KMS-11 (cell line): ENCODE results near the gene ECSCR.
A peak's percentile ranks its signal among the peaks of the same experiment; 100 is the strongest.
"Not testable (repeated sequence)": the region's sequence is repeated elsewhere in the genome, so short reads cannot be mapped to it uniquely, and the experiment has no call there.

ENCODE experiments used
- H2AFZ ChIP-seq: fragments of 200-600 bp; sonication (generic); 2 replicates; pipeline ENCODE4 v1.6.1; 2016; ENCODE audit warnings: antibody characterized with exemption, mixed run types, low read depth
- H3K27ac ChIP-seq: fragments of 200-600 bp; sonication (generic); 2 replicates; pipeline ENCODE4 v1.6.1; 2016; ENCODE audit warnings: mild to moderate bottlenecking, mixed run types
- H3K27me3 ChIP-seq: fragments of 200-600 bp; sonication (generic); 2 replicates; pipeline ENCODE4 v1.6.1; 2017; ENCODE audit warnings: mild to moderate bottlenecking, low read depth, mixed run types, moderate library complexity; ENCODE audit not compliant: insufficient read depth
- H3K36me3 ChIP-seq: fragments of 200-600 bp; sonication (generic); 2 replicates; pipeline ENCODE4 v1.6.1; 2017; ENCODE audit warnings: mild to moderate bottlenecking, mixed run types; ENCODE audit not compliant: insufficient read depth
- H3K4me1 ChIP-seq: fragments of 200-600 bp; sonication (generic); 2 replicates; pipeline ENCODE4 v1.6.1; 2016; ENCODE audit warnings: mild to moderate bottlenecking, low read depth, mixed run types; ENCODE audit not compliant: poor library complexity, severe bottlenecking
- H3K4me2 ChIP-seq: fragments of 200-600 bp; sonication (generic); 2 replicates; pipeline ENCODE4 v1.7.0; 2016; ENCODE audit warnings: mild to moderate bottlenecking, mixed run types
- H3K4me3 ChIP-seq: fragments of 200-600 bp; sonication (generic); IDR thresholded peaks from 2 replicates; pipeline ENCODE4 v1.6.1; 2017; ENCODE audit warnings: low read depth, low read length, mixed read lengths; ENCODE audit not compliant: insufficient read depth
- H3K79me2 ChIP-seq: fragments of 200-600 bp; sonication (generic); 2 replicates; pipeline ENCODE4 v1.6.1; 2016; ENCODE audit warnings: low read depth, mixed run types; ENCODE audit not compliant: insufficient read depth
- H3K9ac ChIP-seq: fragments of 200-600 bp; sonication (generic); 2 replicates; pipeline ENCODE4 v1.6.1; 2016; ENCODE audit warnings: mild to moderate bottlenecking, mixed run types
- H4K20me1 ChIP-seq: fragments of 200-600 bp; sonication (generic); 2 replicates; pipeline ENCODE4 v1.6.1; 2016; ENCODE audit warnings: mild to moderate bottlenecking, mixed run types; ENCODE audit not compliant: insufficient read depth
- TF ChIP-seq, protein P1 (sequence below): fragments of 200-600 bp; sonication (generic); conservative IDR thresholded peaks from 2 replicates; pipeline ENCODE4 v1.6.1; 2017; ENCODE audit warnings: low read depth, mild to moderate bottlenecking, antibody characterized with exemption, low read length, moderate library complexity, mixed read lengths

The ECSCR gene

DNA sequence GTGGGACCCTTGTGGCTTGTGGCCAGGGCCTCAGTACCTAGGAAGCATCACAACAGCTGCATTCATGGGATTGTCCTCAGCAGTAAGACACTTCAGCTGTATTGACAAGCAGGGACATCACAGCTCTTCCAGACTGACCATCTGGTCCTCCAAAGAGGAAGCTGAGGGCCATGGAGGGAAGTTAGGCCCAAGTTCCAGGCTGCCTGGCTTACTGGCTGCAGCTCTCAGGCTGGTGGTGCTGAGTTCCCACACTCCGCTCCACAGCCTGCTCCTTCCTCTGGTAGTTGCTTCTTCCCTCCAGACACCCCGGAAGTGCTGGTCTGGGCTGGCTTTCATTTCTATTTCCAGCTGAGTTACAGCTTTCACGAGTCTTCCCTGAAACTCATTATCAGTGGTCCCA lies 25.7 kb upstream of the ECSCR start:
- no peaks in the 10 kb centered on the region for H3K36me3 ChIP-seq
- H3K79me2 ChIP-seq = no peaks in the 10 kb centered on the region
- no peaks in the 10 kb centered on the region for H3K27me3 ChIP-seq
- no peaks in the 10 kb centered on the region for H4K20me1 ChIP-seq
- no peak overlapping the region for H3K4me3 ChIP-seq
- no peak overlapping the region for H3K27ac ChIP-seq
- H3K9ac ChIP-seq = no peak overlapping the region
- H3K4me1 ChIP-seq = peaks cover 4% of the 10 kb centered on the region
- H3K4me2 ChIP-seq = no peak overlapping the region
- H2AFZ ChIP-seq = no peak overlapping the region
- TF ChIP-seq, protein P1, sequence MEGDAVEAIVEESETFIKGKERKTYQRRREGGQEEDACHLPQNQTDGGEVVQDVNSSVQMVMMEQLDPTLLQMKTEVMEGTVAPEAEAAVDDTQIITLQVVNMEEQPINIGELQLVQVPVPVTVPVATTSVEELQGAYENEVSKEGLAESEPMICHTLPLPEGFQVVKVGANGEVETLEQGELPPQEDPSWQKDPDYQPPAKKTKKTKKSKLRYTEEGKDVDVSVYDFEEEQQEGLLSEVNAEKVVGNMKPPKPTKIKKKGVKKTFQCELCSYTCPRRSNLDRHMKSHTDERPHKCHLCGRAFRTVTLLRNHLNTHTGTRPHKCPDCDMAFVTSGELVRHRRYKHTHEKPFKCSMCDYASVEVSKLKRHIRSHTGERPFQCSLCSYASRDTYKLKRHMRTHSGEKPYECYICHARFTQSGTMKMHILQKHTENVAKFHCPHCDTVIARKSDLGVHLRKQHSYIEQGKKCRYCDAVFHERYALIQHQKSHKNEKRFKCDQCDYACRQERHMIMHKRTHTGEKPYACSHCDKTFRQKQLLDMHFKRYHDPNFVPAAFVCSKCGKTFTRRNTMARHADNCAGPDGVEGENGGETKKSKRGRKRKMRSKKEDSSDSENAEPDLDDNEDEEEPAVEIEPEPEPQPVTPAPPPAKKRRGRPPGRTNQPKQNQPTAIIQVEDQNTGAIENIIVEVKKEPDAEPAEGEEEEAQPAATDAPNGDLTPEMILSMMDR = no peak

DNA sequence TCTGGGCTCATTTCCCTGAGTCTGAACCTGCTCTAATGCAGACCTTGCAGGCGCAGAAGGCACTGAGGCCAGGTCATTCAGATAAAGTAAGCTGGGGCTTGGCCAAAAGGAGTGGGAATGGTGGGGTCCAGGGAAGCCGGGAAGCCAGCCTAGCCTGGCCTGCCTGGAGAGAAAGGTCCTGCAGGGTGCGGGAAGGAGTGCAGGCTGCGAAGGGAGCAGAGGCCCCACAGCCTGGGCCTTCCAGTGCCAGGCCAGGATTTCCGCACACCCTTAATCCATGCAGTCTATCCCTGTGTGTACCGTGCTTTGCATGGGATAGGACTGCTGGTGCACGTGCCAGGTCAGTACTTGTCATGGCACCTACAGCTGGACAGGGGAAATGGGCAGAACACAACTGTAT lies 23.7 kb upstream of the ECSCR start:
- no peaks in the 10 kb centered on the region for H3K27me3 ChIP-seq
- no peaks in the 10 kb centered on the region for H4K20me1 ChIP-seq
- no peaks in the 10 kb centered on the region for H3K36me3 ChIP-seq
- no peak overlapping the region for H3K4me2 ChIP-seq
- H3K9ac ChIP-seq = no peak overlapping the region
- no peaks in the 10 kb centered on the region for H3K79me2 ChIP-seq
- no peak overlapping the region for H3K4me3 ChIP-seq
- TF ChIP-seq, protein P1 = no peak
- no peak overlapping the region for H3K27ac ChIP-seq
- H2AFZ ChIP-seq = no peak overlapping the region
- peaks cover 22% of the 10 kb centered on the region for H3K4me1 ChIP-seq

DNA sequence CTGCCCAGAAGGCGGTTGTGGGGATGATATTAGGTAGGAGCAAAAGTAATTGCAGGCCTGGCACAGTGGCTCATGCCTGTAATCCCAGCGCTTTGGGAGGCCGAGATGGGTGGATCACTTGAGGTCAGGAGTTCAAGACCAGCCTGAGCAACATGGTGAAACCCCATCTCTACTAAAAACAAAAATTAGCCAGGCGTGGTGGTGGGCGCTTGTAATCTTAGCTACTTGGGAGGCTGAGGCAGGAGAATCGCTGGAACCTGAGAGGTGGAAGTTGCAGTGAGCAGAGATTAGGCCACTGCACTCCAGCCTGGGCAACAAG lies 20.3 kb upstream of the ECSCR start:
- Histone ChIP-seq H3K9ac (peak overlapping the region; percentile 54), H3K27ac (peak overlapping the region; percentile 94), H2AFZ (peak overlapping the region; percentile 71), H3K4me1 (peaks cover 27% of the 10 kb centered on the region), H3K4me2 (peak overlapping the region; percentile 91)
- H4K20me1 ChIP-seq, H3K4me3 ChIP-seq, H3K36me3 ChIP-seq, H3K27me3 ChIP-seq, H3K79me2 ChIP-seq: not testable (repeated sequence)

DNA sequence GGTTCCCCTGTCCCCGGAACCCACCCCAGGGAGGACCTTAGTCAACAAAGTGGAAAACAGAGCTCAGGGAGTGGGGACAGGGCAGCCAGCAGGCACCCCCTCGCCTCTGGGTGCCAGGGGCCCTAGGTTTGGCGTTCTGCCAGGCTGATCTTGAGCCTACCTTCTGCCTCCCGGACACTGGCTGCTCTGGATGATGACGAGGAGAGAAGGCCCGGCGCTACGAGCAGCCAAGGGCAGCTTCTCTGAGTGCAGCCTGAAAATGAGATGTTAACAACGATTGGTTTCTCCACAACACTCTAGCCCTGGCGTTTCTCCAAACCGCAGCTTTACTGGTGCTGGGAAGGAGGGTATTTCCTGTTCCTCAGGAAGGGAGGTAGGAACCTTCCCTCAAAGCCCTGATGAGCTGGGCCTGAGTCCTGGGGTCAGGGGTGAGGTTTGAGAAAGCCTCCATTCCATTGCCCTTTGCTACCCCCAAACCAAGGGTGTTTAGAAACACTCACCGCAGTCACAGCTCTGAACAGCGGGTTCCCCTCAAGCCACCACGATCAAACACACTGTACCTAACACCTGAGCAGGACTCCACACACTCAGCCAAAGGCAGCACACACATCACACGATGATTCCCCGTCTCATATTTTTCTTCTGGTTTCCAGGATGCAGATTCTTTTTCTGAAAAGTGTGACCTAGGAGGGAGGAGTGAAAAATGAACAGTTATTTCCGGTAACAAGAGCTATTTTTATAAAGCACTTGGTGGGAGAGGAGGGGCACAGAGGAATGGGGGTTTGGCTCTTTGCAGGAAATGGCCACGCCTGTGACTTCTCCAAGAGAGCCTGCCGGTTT lies 19.7 kb upstream of the ECSCR start, which contains the start of gene STING1:
Gene STING1, minus strand, starts transcription at position 709 of the 840 bp plus-strand sequence. CDS start 1,054 bp downstream, outside the sequence.
- no peaks in the 10 kb centered on the region for H3K36me3 ChIP-seq
- peak within 1 kb of the TSS; percentile 91 for H3K4me2 ChIP-seq
- no peaks in the 10 kb centered on the region for H3K27me3 ChIP-seq
- TF ChIP-seq, protein P1 = no peak
- H3K79me2 ChIP-seq = no peaks in the 10 kb centered on the region
- H3K27ac ChIP-seq = peak within 1 kb of the TSS; percentile 94
- no peaks in the 10 kb centered on the region for H4K20me1 ChIP-seq
- peaks cover 27% of the 10 kb centered on the region for H3K4me1 ChIP-seq
- no peak within 1 kb of the TSS for H3K4me3 ChIP-seq
- peak within 1 kb of the TSS; percentile 54 for H3K9ac ChIP-seq
- H2AFZ ChIP-seq = peak within 1 kb of the TSS; percentile 71

DNA sequence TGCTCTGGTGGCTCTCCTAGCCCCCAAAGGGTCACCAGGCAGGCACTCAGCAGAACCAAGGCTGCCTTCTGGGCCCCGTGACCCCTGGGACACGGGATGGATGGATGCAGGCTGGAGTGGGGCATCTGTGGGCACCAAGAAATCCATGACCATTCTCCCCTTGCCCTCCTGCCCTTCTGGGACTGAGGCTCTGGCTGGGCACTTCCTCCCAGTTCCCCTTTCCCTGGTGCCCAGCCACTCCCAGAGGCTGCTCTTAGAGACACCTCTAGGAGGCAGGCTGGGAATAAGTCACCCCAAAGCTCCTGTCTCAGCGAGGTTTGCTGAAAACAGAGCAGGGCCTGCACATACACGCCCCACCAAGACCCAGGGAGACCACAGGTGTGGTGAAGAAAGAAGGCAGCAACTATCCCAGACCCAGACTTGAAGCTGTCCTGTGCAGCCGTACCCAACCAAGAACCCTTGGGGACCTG lies 19.1 kb upstream of the ECSCR start:
- peaks cover 27% of the 10 kb centered on the region for H3K4me1 ChIP-seq
- H3K79me2 ChIP-seq = no peaks in the 10 kb centered on the region
- H3K4me3 ChIP-seq = no peak overlapping the region
- H4K20me1 ChIP-seq = no peaks in the 10 kb centered on the region
- peak overlapping the region; percentile 54 for H3K9ac ChIP-seq
- TF ChIP-seq, protein P1 = no peak
- peak overlapping the region; percentile 94 for H3K27ac ChIP-seq
- H3K4me2 ChIP-seq = peak overlapping the region; percentile 91
- H2AFZ ChIP-seq = peak overlapping the region; percentile 71
- H3K36me3 ChIP-seq = no peaks in the 10 kb centered on the region
- H3K27me3 ChIP-seq = no peaks in the 10 kb centered on the region
